OCI-LY1 (cell line): Measurements from ENCODE around the gene PNKP.

Source experiments
- CTCF ChIP-seq: fragments of 200-600 bp; sonication (generic), shearing (Covaris generic); IDR thresholded peaks from 2 replicates; pipeline ENCODE4 v1.5.1; 2017; ENCODE audit warnings: mild to moderate bottlenecking, antibody characterized with exemption, low read length, moderate library complexity, mixed read lengths
- EZH2 ChIP-seq: fragments of 200-600 bp; sonication (generic), shearing (Covaris generic); IDR thresholded peaks from 2 replicates; pipeline ENCODE4 v1.8.0; 2017; ENCODE audit warnings: borderline replicate concordance, mixed run types, mild to moderate bottlenecking, antibody characterized with exemption, low read length, moderate library complexity, mixed read lengths

- TF ChIP-seq CTCF (no peak), EZH2 (no peak)
These were observed 9.1 kb upstream of the PNKP start for GRCh38 chr19:49876422-49877019.
